HG02970 (cell line): ENCODE data around the gene TMEM52B.
"Not testable (repeated sequence)": the region's sequence is repeated elsewhere in the genome, so short reads cannot be mapped to it uniquely, and the experiment has no call there.

ENCODE experiments used
- ATAC-seq: cut with Tn5 transposase; IDR thresholded peaks from one replicate; pipeline ENCODE4 v1.9.1; 2021; ENCODE audit warnings: mild to moderate bottlenecking, moderate library complexity, moderate number of reproducible peaks; ENCODE audit not compliant: unreplicated experiment, low FRiP score

The TMEM52B gene

DNA sequence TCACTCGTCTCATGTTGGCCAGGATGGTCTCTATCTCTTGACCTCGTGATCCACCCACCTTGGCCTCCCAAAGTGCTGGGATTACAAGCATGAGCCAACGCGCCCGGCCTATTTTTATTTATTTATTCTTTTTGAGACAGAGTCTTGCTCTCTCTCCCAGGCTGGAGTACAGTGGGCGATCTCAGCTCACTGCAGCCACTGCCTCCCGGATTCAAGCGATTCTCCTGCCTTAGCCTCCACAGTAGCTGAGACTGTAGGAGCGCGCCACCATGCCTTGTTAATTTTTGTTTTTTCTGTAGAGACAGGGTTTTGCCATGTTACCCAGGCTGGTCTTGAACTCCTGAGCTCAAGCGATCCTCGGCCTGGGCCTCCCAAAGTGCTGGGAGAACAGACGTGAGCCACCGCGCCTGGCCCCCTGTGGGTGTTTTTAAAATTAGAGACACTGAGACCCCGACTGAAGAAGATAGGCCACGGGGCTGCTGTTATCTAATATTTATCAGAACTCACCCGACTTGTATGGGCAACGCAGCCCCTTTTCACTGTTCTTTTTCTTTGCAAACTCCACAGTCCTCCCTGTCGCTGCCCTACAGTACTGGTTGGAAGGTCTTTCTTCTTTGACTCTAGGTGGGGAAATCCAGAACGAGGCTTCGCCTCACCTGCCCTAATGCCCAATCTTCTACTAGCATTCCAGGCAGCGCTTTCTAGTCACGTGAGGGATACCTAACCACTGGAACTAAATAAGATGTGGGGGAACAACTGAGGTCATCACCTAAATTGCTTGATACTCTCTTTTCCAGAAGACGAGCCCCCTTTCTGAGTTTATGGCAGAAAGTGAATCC is 32.5 kb downstream of the TMEM52B start:
- no peak for ATAC-seq

DNA sequence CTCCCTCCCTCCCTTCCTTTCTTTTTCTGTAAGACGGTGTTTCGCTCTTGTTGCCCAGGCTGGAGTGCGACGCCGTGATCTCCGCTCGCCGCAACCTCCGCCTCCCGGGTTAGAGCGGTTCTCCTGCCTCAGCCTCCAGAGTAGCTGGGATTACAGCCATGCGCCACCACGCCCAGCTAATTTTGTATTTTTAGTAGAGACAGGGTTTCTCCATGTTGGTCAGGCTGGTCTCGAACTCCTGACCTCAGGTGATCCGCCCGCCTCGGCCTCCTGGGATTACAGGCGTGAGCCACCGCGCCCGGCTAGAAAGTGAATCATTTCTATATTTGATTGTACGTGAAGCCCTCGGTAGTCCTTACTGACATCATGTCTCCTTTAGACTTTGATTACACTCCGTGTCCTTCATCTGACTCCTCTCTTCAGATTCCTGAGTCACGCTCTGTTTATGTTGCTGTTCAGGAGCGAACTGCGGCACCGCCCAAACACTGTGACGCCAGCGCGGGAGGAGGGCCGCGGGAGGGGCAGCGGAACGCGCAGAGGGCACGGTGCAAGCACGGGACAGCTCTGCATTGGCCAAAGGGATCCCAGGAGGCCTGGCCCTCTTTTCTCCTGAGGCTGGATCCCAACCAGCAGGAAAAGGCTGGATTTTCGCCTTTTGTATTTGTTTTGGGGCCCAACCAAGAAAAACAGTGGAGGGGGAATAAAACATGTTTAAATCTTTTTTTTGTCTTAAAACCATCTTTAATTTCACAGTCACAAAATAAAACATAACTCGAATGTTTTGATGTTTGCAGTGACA is 33.3 kb downstream of the TMEM52B start:
- no peak for ATAC-seq

DNA sequence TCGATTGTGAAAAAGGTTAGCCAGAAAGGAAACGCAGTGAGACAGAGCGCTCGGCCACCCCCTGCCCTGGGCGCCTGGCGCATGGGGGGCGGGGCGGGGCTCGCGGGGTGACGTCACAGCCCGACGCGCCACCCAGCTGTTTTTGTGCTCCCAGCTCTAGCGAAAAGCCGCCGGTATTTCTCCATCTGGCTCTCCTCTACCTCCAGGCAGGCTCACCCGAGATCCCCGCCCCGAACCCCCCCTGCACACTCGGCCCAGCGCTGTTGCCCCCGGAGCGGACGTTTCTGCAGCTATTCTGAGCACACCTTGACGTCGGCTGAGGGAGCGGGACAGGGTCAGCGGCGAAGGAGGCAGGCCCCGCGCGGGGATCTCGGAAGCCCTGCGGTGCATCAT is 33.9 kb downstream of the TMEM52B start, which contains the start of gene GABARAPL1:
GABARAPL1 (plus strand) TSS at position 139 of the 393 bp plus-strand sequence; CDS start at position 392, 253 bp downstream.
- ATAC-seq = no peak

DNA sequence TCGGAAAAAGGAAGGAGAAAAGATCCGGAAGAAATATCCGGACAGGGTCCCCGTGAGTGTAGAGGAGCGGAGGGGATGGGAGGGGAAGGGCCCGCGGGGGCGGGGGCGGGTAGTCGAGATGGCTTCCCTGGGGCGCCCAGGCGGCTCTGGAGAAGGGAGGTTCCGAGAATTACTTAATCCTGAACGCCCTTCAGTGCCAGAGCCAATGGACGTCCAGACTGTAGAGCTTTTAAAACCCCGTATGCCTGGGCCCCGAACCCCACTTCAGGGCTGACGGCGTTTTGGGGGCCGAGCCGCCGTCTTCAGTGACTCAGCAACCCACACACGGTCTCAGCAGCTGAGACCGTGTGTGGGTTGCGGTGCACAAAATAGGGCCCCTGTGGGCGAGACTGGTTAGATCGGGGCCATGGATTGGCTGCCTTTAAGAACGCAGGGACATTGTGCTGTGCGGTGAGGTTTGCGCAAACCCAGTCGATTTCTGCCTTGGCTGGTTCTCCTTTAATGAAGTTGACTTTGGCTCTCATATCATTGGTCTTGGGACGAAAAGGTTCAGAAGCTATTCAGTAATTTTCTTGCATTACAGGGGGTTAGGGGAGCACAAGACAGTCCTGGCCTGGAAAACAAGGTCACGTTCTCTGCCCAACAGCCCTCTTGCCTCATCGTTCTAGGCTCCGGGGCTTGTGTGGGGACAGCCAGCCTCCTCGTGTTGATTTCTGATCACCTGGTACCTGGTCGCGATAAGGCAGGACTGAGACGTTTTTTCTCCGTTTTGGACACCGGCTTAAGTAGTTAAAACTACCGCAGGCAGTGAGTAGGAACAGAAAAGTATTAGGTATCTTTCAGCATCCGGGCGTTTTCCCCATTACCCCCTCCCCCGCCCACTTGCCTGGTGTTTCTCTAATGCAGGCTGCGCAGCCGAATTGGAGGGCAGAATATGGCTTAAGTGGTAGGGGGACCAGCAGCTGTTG is 34.6 kb downstream of the TMEM52B start:
- ATAC-seq = no peak

DNA sequence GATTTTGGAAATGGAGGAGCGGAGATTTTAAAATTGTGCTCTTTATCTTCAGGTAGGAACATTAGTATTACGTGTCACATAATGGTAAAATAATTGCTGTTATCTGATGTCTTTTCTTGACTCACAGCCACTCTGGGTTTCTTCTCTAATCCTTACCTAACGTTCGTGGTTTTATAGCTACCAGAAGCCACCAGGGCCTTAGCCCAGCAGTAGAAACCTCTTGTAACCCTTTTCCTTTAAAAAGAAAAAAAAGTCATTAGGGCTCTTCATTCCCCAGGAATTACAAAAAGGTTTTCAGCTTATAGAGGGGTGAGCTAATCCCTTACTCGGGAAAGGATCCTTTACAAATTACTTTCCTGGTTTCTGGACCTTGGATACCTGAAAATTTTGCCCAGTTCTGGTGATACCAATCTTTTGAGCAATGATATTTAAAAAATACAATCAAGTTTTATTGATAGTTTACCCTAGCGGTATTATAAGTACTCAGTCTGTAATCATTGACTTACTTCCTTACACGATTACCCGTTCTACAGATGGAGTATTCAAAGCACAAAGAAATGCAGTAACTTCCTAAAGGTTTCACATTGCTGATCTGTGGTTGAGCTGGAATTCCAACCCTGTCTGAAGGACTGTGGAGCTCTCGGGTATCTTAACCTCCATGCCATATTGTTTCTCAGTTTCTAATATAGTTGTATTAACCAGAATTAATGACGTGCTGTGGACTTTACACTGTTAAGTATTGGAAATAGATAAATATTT is 35.5 kb downstream of the TMEM52B start:
- no peak for ATAC-seq

DNA sequence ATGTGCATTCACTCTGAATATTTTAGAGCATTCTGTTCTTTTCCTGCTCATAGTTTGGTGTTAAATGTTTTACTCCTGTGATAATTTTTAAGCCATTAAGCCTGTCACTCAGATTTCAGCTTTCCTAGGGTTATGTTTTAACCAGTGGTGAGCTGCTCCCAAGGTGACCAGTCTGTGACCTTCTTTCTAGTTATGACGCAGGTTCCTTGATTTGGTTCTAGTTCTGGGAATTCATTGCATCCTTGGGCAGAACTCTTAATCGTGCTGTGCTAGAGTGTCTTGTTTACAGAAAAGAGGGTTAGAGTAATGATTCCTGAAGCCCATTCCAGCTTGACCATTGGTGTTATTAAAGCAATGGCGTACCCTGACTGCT is 36.0 kb downstream of the TMEM52B start:
- ATAC-seq = no peak

DNA sequence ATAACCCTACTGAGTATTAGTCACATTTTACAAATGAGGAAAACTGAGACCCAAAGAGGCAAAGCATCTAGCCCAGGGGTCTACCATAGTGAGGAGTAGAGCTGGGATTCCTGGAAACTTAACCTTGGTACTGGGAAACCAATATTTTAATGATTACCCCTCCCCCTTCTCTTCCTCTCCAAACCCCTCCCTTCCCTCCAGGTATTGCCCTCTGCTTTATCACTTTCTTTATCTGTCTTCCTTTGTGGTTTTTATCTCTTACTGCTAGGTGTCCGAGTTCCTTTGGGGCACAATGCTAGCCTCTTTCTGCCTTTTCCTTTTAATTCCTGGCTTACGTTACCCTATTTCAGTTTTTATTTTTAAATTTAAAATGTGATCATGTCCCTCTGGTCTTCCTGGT is 36.6 kb downstream of the TMEM52B start:
- no peak for ATAC-seq

DNA sequence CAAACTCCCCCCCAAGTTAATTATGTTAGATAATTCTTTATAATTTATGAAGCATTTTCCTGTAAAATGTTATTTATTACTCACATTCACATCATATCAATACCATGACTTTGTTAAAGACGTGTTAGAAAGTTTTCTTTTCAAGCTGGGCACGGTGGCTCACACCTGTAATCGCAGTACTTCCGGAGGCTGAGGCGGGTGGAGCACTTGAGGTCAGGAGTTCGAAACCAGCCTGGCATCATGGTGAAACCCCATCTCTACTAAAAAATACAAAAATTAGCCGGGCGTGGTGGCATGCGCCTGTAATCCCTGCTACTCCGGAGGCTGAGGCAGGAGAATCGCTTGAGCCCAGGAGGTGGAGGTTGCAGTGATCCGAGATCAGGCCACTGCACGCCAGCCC is 37.1 kb downstream of the TMEM52B start:
- not testable (repeated sequence) for ATAC-seq

DNA sequence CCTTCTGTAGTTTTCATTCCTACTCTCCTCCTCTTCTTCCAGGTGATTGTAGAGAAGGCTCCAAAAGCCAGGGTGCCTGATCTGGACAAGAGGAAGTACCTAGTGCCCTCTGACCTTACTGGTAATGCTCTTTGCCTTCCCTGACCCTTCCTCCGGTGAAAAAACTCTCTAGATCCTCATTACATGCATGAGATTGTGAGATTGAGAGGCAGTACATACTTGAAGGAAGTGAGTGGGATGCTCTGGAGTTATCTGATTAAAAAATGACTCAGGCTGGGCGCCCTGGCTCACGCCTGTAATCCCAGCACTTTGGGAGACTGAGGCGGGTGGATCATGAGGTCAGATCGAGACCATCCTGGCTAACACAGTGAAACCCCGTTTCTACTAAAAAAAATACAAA is 39.2 kb downstream of the TMEM52B start:
- ATAC-seq = no peak

DNA sequence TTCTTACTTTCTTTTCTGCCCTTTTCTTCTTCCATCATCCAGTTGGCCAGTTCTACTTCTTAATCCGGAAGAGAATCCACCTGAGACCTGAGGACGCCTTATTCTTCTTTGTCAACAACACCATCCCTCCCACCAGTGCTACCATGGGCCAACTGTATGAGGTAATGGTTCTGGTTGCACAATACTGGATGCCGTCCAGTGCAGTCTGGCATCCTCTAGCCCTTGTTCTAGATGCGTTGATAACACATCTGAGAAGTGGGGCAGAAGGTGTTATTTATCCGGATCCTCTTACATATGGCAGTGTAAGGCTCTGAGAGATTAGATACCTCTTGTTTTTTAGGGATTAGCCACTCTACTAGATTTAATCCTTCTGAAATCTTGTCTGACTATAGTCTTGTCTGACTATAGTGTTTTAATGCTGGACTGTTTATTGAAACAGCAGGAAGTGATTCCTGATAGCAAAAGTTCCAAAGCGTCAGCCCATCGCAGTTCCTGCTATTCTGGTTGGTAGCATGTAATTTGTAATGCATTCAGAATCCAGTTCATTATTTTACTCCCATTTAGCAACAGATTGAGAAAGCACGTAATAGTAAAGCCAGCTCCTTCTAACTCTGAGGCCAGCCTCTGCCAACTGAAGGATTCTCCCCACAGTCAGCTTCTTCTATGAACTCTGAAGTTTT is 41.7 kb downstream of the TMEM52B start:
- ATAC-seq = no peak

DNA sequence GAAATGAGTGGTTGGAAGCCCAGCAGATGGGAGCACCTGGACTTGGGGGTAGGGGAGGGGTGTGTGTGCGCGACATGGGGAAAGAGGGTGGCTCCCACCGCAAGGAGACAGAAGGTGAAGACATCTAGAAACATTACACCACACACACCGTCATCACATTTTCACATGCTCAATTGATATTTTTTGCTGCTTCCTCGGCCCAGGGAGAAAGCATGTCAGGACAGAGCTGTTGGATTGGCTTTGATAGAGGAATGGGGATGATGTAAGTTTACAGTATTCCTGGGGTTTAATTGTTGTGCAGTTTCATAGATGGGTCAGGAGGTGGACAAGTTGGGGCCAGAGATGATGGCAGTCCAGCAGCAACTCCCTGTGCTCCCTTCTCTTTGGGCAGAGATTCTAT is 43.0 kb downstream of the TMEM52B start:
- ATAC-seq = no peak

DNA sequence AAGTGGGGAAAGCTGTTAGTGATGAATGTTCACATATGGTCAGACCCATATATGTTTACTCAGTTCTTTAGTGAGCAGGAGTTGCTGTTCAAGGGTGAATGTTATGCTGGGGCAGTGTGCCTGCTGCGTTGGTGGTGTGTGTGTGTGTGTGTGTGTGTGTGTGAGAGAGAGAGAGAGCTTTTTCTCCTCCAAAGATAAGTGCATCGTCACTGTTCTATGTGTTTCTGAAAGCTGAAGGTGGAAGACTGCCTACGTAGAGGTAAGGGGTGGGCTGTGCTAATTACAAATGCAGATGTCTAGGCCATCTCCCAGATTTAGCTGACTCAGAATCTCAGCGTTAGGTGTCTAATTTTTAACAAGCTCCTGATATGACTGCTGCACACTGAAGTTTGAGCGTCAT is 44.4 kb downstream of the TMEM52B start:
- ATAC-seq = no peak

DNA sequence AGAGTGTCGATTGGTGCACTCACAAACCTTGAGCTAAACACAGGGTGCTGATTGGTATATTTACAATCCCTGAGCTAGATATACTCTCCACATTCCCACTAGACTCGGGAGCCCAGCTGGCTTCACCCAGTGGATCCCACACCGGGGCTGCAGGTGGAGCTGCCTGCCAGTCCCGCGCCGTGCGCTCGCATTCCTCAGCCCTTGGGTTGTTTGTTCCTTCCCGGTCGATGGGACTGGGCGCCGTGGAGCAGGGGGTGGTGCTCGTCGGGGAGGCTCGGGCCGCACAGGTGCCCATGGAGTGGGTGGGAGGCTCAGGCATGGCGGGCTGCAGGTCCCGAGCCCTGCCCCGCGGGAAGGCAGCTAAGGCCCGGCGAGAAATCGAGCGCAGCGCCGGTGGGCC is 46.6 kb downstream of the TMEM52B start:
- not testable (repeated sequence) for ATAC-seq

DNA sequence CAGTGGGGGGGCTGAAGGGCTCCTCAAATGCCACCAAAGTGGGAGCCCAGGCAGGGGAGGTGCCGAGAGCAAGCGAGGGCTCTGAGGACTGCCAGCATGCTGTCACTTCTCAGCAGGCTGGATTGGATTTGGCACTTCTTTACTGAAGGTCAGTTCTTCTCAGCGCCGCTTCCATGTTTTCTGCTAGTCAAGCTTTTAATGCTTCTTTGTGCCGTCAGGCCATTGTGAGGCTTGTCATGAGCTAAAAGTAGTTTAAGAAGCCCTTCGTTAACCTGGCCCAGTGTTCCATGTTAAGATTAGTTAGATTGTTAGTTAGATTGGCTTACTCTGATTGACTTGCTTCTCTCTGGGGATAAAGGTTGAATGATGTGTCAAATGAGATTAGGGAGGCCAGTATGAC is 47.3 kb downstream of the TMEM52B start:
- no peak for ATAC-seq

DNA sequence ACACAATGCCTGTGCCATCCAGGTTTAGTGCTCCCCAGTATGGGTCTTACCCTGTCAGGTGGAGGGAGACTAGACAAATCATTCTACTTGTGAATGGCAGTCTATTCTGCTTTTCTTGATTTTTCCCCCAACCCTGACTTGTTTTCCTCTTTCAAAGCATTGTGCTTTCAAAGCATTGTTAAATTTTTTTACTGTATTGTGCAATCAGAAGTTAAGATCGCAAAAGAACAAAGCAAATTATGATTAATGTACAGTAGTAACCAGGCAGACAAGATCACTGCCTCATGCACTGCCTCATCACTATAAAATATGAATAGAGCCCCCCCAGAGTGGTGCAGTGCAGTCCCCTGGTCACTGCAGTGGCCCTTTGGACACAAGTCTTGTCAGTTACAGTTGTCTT is 47.9 kb downstream of the TMEM52B start:
- no peak for ATAC-seq

DNA sequence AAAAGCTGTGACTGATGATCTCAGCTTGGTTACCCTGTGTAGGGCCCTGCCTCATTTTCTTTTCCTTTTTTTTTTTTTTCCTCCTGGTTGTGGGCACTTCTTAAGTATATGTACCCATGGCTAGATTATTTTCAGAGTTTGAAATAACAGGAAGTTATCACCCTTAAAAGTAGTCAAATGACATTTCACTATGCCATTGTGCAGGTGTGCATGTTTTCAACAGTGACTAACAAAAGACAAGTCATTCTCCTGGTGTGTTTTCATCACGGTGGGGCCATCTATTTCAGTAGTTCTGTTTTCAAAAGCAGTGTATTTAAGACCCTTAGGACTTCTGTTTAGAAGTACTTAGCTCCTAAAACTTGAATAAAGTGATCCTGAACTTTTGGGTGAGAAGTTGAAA is 48.8 kb downstream of the TMEM52B start:
- ATAC-seq = no peak

DNA sequence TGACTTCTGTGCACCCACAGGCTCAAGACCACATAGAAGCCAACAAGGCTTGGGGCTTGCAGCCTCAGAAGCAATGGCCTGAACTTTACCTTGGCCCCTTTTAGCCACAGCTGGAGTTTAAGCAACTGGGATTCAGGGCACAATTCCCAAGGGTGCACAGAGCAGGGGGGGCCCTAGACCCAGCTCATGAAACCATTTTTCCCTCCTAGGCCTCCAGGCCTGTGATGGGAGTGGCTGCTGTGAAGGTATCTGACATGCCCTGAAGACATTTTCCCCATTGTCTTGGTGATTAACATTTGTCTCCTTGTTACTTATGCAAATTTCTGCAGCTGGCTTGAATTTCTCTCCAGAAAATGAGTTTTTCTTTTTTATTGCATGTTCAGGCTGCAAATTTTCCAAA is 55.7 kb downstream of the TMEM52B start:
- ATAC-seq = no peak

DNA sequence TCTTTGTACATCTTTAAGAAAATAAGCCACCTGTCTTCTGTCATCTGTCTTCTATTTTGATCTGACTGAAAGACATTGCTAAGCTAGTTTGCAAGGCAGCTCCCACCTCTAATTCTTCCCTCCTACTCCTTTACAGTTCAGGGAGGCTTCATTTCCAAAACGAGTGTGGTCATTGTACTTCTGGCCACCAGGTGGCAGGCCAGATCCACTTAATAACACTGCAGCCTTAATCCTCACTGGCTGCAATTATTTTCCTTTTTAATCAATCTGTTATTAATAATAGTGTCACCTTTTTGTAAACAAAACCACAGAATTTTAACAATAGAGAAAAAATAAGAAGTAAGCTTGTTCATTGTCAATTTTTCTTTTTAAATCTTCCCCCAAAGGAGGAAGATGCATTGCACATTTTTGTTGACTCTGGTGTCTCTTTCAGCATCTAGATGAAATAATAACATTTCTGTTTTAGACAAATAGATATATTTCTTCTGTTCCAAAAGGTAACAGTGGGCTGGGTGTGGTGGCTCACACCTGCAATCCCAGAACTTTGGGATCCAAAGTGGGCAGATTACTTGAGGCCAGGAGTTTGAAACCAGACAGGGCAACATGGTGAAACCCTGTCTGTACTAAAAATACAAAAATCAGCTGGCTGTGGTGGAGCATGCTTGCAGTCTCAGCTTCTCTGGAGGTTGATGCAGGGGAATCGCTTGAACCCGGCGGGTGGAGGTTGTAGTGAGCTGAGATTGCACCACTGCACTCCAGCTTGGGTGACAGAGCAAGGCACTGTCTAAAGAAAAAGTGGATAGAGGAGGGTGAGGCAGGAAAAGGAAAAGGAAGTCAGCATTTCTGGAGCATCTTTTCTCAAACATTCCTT is 57.2 kb downstream of the TMEM52B start:
- ATAC-seq = no peak
